Neural cell (in vitro differentiated cells): ENCODE data around the gene KLHL6. TPM values are rescaled to one million over a fixed set of nuclear protein-coding genes. Genes with fewer than 3 reads are reported as not detected.

Experiments
- H2AFZ ChIP-seq: fragments of 200-600, 300-800 bp; sonication (generic), shearing (Covaris generic); 2 replicates; pipeline ENCODE4 v1.6.0; 2014; ENCODE audit warnings: low read depth, mild to moderate bottlenecking, antibody characterized with exemption, low read length, moderate library complexity
- H3F3A ChIP-seq: fragments of 200-600 bp; shearing (Covaris generic); 2 replicates; pipeline ENCODE4 v1.6.1; 2016; ENCODE audit warnings: mild to moderate bottlenecking, moderate library complexity, mixed read lengths, antibody characterized with exemption, low read length; ENCODE audit not compliant: insufficient read depth, poor library complexity, severe bottlenecking
- H3K27ac ChIP-seq: fragments of 200-600, 300-800 bp; sonication (generic), shearing (Covaris generic); 2 replicates; pipeline ENCODE4 v1.5.1; 2014; ENCODE audit warnings: mild to moderate bottlenecking, low read length, moderate library complexity
- H3K27me3 ChIP-seq: fragments of 300-800, 200-600 bp; sonication (generic), shearing (Covaris generic); 2 replicates; pipeline ENCODE4 v1.6.0; 2014; ENCODE audit warnings: mild to moderate bottlenecking, low read depth, low read length, moderate library complexity; ENCODE audit not compliant: insufficient read depth
- H3K36me3 ChIP-seq: fragments of 300-800, 200-600 bp; sonication (generic), shearing (Covaris generic); 2 replicates; pipeline ENCODE4 v1.5.1; 2014; ENCODE audit warnings: mild to moderate bottlenecking, antibody characterized with exemption, low read length, moderate library complexity; ENCODE audit not compliant: insufficient read depth
- H3K4me2 ChIP-seq: fragments of 300-800, 200-600 bp; sonication (generic), shearing (Covaris generic); 2 replicates; pipeline ENCODE4 v1.6.0; 2014; ENCODE audit warnings: mild to moderate bottlenecking, low read length
- H3K4me3 ChIP-seq: fragments of 300-800, 200-600 bp; sonication (generic), shearing (Covaris generic); 2 replicates; pipeline ENCODE4 v1.5.1; 2014; ENCODE audit warnings: mild to moderate bottlenecking, low read length, moderate library complexity
- H3K79me2 ChIP-seq: fragments of 200-600 bp; shearing (Covaris generic); replicated peaks from 2 replicates; pipeline ENCODE4 v1.6.0; 2014; ENCODE audit warnings: mild to moderate bottlenecking, low read length, moderate library complexity; ENCODE audit not compliant: insufficient read depth
- H3K9ac ChIP-seq: fragments of 300-800, 200-600 bp; sonication (generic), shearing (Covaris generic); 2 replicates; pipeline ENCODE4 v1.6.1; 2016; ENCODE audit warnings: mild to moderate bottlenecking, low read length, mixed read lengths
- H3K9me2 ChIP-seq: fragments of 200-600 bp; shearing (Covaris generic); 2 replicates; pipeline ENCODE4 v1.6.1; 2016; ENCODE audit warnings: mild to moderate bottlenecking, low read length, mixed read lengths; ENCODE audit not compliant: insufficient read depth
- H3K9me3 ChIP-seq: fragments of 200-600, 300-800 bp; sonication (generic), shearing (Covaris generic); 2 replicates; pipeline ENCODE4 v1.6.1; 2016; ENCODE audit warnings: mild to moderate bottlenecking, mixed run types, low read length, moderate library complexity, mixed read lengths
- H4K20me1 ChIP-seq: fragments of 200-600 bp; shearing (Covaris generic); 2 replicates; pipeline ENCODE4 v1.6.1; 2016; ENCODE audit warnings: mild to moderate bottlenecking, mixed run types; ENCODE audit not compliant: insufficient read depth
- CTCF ChIP-seq: fragments of 450-650 bp; IDR thresholded peaks from 2 replicates; pipeline ENCODE4 v1.5.1; 2014; ENCODE audit warnings: antibody characterized with exemption, mild to moderate bottlenecking, moderate library complexity; ENCODE audit not compliant: poor library complexity, severe bottlenecking
- EP300 ChIP-seq: fragments of 450-650 bp; conservative IDR thresholded peaks from 2 replicates; pipeline ENCODE4 v1.6.1; 2014; ENCODE audit warnings: antibody characterized with exemption, mild to moderate bottlenecking, moderate library complexity; ENCODE audit not compliant: poor library complexity, severe bottlenecking
- MXI1 ChIP-seq: fragments of 450-650 bp; conservative IDR thresholded peaks from 2 replicates; pipeline ENCODE4 v1.6.1; 2014; ENCODE audit warnings: antibody characterized with exemption, mild to moderate bottlenecking; ENCODE audit not compliant: poor library complexity, severe bottlenecking
- POLR2AphosphoS5 ChIP-seq: IDR thresholded peaks from 2 replicates; pipeline ENCODE4 v1.6.1; 2012
- RAD21 ChIP-seq: fragments of 450-650 bp; conservative IDR thresholded peaks from 2 replicates; pipeline ENCODE4 v1.6.1; 2014; ENCODE audit warnings: antibody characterized with exemption, mild to moderate bottlenecking, moderate library complexity
- SMC3 ChIP-seq: fragments of 450-650 bp; conservative IDR thresholded peaks from 2 replicates; pipeline ENCODE4 v1.6.1; 2014; ENCODE audit warnings: antibody characterized with exemption, mild to moderate bottlenecking, moderate library complexity; ENCODE audit not compliant: poor library complexity
- TAF1 ChIP-seq: IDR thresholded peaks from 2 replicates; pipeline ENCODE4 v1.6.1; 2012; ENCODE audit warnings: low read depth
- polyA plus RNA-seq: library from polyadenylated mRNA; depleted of rRNA; stranded (reverse); fragments of >200 nt; gene quantifications from 2 replicates; pipeline ENCODE4 v1.2.3, GENCODE V29; 2014
- small RNA-seq, 3 experiments: library from RNA; depleted of rRNA; stranded (forward); fragments of <200 nt; gene quantifications; one replicate each; pipeline ENCODE3, GENCODE V24; 2012

Gene KLHL6
- polyA plus RNA-seq, 1 donor from 2014 or later, result not detected

- H3K9me2 ChIP-seq, result no peaks in the 10 kb centered on the region
- H3K4me2 ChIP-seq, result no peak overlapping the region
- H3F3A ChIP-seq, result no peaks in the 10 kb centered on the region
- H3K79me2 ChIP-seq, result no peaks in the 10 kb centered on the region
- H3K9ac ChIP-seq, result no peak overlapping the region
- no peak overlapping the region for H3K27ac ChIP-seq
- H4K20me1 ChIP-seq, result no peaks in the 10 kb centered on the region
- H3K9me3 ChIP-seq, result no peaks in the 10 kb centered on the region
- no peak for TF ChIP-seq SMC3
- no peak for TF ChIP-seq MXI1
- no peak for TF ChIP-seq POLR2AphosphoS5
- TF ChIP-seq TAF1, result no peak
- TF ChIP-seq CTCF, result no peak
- TF ChIP-seq EP300, result no peak
- no peaks in the 10 kb centered on the region for H3K36me3 ChIP-seq
- H3K4me3 ChIP-seq, result no peak overlapping the region
- no peak overlapping the region for H2AFZ ChIP-seq
- no peaks in the 10 kb centered on the region for H3K27me3 ChIP-seq
Observed at GRCh38 chr3:183438735-183439134, 116.8 kb downstream of the KLHL6 start.

- Histone ChIP-seq H4K20me1 (no peaks in the 10 kb centered on the region), H3K9me3 (no peaks in the 10 kb centered on the region), H2AFZ (no peak overlapping the region), H3K4me3 (no peak overlapping the region), H3K4me2 (no peak overlapping the region), H3K27ac (no peak overlapping the region), H3K9me2 (no peaks in the 10 kb centered on the region), H3K79me2 (no peaks in the 10 kb centered on the region), H3K36me3 (no peaks in the 10 kb centered on the region), H3K9ac (no peak overlapping the region), H3F3A (no peaks in the 10 kb centered on the region), H3K27me3 (no peaks in the 10 kb centered on the region)
- TF ChIP-seq RAD21 (no peak), EP300 (no peak), POLR2AphosphoS5 (no peak), SMC3 (no peak)
Observed at GRCh38 chr3:183437666-183438564, 117.6 kb downstream of the KLHL6 start.

Small RNA genes within 50 kb of the gene (small RNA-seq; reads per million reads assigned to genes)
- gene RF00092, result 0 reads per million in 3 experiments
- 0 reads per million in 3 experiments for gene RF00394
- gene RF01241, result 0 reads per million in 3 experiments
- gene SNORA63D, result 155 to 327 (median 186) reads per million in 3 experiments

Other genes with a start within 250 kb of the KLHL6 start
- 9.3 and 10.0 TPM in 2 replicates for gene MCF2L2, start 127.1 kb downstream of the KLHL6 start, polyA plus RNA-seq
- 86.1 and 92.1 TPM in 2 replicates for gene KLHL24, start 79.9 kb upstream of the KLHL6 start, polyA plus RNA-seq
- 46.1 and 46.2 TPM in 2 replicates for gene YEATS2, start 142.1 kb upstream of the KLHL6 start, polyA plus RNA-seq